DMS79 (cell line): ENCODE results near the gene DPEP2.
"Not testable (repeated sequence)": the region's sequence is repeated elsewhere in the genome, so short reads cannot be mapped to it uniquely, and the experiment has no call there.

Source experiments
- DNase-seq: peaks from one replicate; lab custom pipeline; 2025; lab: John Stamatoyannopoulos, UW

The DPEP2 gene

DNA sequence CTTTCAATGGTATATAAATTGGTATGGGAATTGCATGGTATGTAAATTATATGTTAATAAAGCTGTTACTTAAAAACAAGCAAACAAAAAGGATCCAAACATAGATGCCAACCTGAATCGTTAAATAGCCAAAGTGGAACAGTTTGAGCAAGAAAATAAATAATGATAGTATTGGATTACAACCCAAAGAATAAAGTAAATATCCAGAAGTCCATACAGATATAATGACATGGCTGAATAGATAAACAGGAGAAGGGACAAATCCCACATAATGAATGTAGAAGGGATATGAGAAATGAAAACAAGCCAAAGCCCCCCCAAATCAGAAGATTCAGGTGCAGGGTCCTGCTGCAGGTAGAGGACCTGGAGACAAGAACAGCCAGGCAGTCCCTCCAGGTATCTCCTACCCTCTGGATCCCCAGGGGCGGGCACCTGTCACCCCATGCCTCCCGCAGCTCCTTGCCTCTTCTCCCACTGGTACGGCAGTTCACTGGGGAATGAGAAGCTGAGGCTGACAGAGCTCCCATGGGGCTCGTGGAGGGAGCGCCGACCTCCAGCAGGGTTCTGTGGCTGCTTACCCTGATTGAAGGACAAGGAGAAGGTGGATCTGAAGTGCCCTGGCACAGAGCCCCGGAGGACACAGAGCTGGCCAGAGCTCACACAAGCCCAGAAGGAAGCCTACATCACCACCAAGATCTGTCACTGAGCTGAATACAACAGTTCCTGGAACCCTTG lies 45.5 kb downstream of the DPEP2 start:
- DNase-seq, result no peak

DNA sequence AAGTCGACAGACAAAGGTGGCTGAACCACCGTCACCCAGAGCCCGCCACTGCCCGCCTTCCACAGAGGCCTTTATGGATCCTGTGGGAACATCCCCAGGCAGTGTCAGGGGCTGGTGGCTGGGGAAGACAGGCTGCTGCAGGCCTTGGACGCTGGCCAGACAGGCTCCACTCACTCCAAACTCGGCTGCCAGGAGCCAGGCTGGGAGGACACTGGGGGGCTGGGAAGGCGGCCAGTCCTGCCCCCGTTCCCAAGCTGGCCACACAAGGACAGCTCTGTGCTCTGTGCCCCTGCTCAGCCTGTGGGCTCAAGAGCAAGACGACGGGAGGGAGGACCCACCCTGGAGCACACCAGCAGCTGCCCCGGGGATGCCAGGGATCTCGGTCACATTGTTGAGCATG lies 47.8 kb downstream of the DPEP2 start:
- DNase-seq, result no peak

DNA sequence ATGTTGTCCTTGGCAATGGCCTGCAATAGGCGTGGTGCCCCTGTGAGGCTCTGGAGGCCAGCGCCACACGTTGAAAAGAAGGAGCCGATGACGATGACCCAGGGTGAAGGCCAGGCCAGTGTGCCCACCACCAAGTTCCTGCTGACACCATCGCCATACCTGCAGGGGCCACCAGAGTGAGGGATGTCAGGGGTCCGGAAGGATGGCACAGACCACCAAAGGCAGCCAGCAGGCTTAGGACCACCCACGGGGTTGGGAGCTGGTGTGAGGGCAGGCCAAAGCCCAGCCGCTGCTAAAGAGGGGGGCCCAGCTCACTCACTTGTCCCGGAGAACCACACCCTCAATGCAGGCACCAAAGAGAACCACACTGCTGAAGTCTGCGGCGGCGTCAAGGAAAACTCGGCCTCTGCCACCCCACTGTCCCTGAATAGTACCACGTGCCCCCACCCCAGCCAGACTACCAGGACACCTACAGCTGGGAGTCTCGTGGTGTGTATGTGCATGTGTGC lies 48.9 kb downstream of the DPEP2 start:
- DNase-seq, result no peak

DNA sequence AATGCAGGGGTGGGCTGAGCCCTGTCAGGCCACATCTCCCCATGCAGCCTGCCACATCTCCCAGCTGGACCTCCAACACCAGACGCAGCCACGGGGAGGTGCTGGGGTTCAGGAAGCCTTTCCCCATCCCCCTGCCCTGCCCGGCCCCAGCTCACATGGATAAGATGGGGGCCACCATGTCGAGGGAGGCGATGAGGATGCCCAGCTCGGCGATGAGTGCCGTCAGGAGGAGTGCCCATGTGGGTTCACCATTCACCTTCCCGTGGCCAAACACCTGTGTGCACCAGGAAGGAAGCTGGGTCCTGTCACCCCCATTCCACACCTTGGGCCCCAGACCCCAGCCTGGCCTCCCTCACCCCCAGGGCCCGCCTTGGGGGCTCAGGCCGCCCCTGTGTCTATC lies 49.6 kb downstream of the DPEP2 start:
- DNase-seq, result no peak

DNA sequence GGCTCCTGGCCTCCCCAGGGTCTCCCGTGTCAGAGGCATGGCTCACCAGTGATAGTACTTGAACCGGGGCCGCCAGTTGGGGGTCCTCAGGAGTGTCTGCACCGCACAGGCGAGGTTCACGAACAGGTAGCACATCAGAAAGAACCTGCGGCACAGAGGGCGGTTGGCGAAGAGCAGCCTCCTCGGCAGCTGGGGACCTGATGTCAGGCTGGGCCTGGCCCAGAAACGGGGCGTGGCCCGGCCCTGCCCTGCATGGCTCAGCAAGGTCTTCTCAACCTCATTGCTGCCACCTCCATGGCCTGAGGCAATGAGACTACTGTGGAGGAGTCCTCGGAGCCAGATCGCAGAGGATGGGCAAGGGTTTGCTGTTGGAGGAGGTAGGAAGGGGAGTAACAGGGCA lies 51.3 kb downstream of the DPEP2 start:
- no peak for DNase-seq

DNA sequence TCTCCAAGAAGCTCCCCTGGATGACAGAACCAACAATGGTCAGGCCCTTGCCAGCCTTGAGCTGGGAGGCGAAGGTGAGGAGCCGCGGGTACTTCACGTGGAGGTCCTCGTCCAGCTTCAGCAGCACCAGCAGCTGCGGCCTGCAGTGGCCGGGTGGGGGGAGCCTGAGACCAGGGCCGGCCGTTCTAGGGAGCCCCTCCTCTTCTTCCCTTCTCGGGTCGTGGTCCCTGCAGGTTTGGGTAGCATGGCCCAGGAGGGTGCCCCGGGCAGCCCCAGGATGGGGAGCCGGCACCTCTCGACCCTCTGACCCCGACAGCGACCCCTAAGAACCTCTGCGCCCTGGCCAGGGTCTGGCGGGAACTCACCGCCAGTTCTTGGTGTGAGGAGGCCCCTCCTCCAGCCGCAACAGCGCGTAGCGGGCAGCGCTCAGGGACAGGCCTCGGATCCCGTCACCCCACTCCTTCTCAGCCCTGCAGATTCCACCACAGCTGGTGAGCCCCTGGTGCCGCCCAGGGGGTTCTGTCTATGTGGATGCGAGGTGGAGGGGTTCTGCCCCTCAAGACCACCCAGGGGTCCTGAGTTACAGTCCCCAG lies 52.2 kb downstream of the DPEP2 start:
- DNase-seq, result no peak

DNA sequence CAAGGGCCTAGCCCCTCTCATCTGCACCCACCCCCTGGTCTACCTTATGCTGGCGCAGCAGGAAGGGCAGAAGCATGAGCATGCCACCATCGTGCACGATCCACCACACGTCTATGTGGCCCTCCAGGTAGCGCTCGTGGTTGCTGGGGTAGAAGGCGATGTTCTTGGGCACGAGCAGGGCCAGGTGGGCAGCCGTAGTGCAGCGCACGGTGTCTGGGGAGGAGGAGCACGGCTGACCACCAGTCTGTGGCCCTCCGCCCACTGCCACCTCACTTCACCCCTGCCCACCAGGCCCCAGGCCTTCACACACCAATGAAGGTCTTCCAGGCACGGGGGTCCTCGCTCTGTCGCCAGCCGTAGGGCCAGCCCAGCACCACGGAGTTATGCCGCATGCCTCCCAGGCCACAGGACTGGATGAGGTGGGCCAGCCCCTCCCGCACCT lies 53.1 kb downstream of the DPEP2 start:
- no peak for DNase-seq

DNA sequence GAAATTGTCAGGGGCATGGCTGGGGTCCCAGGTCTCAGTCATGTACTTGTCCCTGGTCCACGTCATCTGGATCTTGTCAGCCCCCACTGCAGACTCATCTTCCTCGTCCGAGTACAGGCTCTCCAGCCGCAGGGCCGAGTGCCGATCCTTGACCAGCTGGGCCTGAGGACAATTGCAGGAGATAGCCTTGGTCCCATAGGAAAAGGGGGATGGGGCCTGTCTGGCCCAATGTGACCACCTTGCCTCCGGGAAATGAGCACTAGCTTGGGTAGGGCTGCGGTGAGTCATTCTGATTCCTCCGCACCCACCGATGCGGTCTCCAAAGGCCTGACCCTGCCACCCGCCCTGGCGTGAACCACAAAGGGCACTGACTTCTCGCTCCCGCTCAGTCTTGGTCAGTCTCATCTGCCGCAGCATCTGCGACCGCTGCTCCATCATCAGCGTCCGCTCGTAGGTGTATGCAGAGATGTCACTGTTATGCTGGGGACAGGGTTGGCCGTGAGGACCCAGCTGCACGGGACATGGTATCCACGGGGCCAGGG lies 53.8 kb downstream of the DPEP2 start:
- no peak for DNase-seq

DNA sequence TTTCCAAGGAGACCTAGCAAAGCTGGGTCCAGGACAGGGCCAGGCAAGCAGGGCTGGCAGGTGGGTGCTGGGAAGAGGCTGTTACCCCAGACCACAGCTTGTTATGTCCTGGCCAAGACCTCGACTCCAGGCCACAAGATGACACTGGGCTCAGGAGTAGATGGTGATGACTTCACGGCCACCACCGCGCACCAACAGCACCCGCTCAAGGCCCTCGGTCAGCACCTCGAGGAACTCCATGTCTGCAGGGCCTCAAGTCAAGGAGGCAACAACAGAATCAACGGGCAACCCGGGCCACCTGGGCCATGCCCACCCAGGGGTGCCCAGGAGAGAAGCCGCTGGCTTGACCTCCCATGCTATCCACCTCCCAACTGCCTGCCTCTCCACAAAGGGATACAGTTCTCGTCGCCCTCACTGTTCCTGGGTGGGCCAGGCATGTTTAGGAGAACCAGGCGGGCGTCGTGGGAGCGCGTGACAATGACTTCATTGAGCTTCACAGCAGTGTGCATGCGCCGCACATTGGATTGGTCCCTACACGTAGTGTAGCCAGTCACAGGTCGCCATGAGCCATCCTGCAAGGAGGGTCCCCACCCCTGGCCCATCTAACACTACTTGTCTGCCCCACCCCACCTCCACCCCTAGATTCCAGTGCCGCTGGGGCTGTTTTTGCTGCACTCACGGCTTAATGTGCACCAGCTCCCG lies 54.4 kb downstream of the DPEP2 start:
- no peak for DNase-seq

DNA sequence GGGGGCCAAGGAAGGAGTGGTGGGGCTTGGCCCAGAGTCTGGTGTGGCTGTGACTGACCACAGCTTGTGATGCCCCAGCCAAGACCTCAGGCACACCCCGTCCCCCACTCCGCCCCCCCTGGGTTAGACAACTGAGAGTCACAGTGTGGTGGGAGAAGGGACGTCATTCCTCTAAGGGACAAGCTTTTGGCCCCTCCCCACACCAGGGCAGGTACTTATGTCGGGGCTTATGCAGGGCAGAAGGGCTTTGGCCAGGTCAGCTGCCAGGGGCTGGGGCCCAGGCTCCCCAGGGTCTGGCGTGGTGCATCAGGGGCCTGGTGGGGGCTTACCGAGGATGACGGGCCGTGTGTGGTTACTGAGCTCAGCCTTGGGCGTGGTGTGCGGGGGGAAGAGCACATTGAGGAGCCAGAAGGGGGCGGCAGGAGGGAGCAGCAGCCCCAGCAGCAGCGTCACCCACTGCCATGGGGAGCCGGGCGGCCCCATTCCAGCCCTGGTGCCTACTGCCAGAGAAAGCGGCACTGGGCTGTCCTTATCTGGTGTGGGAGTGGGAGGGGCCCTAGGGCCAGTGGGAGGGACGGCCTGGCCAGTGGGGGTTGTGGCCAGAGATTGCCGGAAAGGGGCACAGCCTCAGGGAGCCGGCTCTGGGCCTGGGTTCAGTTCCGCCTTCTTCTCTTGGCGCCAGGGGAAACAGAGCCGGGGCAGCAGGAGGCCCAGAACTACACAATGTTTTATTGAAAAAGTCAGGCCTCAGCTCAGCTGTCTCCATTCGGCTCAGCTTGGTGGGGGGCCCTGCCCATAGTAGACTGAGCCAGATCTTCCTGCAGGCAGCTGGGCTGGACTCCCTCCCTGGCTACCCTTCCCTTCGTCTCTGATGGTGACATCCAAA lies 55.4 kb downstream of the DPEP2 start, which contains the start of gene LCAT:
Gene LCAT (minus strand): TSS at position 502 of the 886 bp plus-strand sequence. CDS start 19 bp downstream, at position 483.
- no peak for DNase-seq

DNA sequence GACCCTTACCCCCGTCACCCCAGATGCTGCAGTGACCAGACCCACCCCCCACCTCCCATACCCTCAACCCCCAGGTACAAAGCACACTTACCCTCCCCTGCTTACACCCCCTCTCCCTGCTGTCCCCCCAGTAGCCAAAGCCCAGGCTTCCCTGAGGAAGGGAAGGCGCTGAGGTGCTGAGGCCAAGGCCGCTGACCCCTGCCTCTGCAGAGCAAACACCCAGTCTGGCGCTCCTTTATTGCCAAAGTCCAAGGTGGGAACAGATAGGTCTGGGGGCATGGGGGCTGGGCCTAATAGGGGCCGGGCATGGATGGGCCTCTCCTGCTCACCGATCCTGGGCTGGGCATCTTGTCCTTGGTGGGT lies 56.0 kb downstream of the DPEP2 start:
- DNase-seq, result no peak

DNA sequence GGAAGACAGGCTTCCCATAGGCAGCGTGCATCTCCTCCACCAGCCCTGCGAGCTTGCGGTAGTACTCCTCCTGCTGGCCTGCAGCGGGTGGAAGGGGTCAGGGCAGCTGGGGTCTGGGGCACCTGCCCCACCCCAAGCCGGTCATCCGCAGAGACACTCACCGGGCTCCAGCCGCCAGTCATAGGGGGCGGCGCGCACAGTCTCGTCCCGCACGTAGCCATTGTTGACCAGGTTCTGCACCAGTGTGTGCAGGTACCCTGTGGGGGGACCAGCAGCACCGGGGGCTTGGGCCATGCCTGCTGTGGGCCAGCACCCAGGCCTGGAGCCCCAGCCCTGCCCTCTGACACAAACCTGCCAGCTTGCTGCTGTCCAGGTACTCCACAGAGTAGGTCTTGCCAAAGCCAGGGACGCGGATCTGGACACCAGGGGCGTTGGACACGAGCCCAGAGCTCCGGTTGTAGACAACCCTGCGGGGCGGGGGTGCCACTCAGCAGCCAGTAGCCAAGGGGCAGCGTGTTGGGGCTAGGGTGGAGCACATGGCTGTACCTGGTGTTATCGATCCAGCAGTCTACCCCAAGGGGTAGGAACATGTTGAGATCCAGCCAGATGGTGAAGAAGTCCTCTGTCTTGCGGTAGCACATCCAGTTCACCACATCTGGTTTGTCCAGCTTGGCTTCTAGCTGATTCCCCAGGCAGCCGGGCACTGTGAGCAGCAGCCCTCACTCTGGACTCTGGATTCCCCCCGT lies 56.6 kb downstream of the DPEP2 start:
- DNase-seq, result no peak

DNA sequence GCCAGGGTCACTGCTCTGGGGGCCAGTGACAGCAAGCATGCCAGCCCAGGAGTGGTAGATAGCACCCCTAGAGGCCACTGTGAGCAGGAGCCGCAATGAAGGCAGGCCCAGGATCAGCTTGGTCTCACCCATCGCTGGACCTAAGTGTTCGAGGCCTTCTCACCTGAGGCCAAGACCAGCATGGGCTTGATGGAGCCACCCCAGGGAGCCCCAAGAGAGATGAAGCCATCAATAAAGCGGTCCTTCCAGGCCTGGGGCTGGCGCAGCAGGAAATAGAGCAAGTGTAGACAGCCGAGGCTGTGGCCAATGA lies 57.1 kb downstream of the DPEP2 start:
- DNase-seq, result no peak

DNA sequence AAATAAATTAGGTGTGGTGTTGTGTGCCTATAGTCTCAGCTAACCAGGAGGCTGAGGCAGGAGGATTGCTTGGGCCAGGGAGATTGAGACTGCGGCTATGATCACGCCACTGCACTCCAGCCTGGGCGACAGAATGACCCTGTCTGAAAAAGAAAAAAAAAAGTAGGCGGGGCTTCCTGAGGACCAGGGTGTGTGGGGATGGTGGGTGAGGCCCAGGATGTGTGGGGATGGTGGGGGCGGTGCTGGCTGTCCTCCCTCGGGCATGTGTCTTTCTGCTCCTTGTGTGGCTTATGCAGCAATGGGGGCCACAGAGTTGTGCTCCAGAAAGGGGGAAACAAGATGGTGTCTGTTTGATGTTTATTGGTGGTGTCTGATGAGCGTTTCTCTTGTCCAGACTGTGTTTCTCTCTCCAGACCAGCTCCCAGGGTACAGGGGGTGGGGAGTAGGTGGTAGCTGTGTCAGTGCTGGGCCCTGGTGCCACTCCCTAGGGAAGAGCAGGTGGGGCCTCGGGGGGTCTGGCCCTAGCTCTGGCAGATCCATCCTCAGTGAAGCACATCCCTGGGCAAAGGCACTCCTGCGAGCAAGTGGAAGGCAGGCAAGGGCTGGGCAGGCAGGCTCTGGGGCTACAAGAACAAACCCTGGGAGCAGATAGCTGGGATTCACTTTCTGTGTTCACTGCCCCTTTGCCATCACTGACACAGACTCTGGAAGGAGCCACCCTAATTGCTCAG lies 57.6 kb downstream of the DPEP2 start:
- DNase-seq, result no peak

DNA sequence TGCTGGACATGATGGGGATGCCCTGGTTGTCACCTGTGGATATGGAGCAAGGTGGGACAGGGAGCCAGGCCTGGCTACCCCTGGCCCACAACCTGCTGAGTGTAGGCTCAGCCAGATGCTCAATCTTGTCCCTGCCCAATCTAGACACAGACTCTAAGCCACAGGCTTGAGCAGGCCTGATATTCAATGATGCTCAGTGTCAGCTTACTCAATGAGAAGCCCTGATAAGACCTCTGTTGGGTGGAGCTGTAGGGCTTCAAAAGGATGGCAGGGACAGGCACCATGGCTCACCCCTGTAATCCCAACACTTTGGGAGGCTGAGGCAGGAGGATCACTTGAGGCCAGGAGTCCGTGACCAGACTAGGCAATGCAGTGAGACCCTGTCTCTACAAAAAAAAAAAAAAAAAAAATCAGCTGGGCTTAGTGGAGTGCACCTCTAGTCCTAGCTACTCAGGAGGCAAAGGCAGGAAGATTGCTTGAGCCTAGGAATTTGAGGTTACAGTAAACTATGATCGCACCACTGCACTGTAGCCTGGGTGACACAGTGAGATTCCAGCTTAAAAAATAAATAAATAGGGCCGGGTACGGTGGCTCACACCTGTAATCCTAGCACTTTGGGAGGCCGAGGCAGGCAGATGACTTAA lies 58.7 kb downstream of the DPEP2 start:
- DNase-seq, result no peak

DNA sequence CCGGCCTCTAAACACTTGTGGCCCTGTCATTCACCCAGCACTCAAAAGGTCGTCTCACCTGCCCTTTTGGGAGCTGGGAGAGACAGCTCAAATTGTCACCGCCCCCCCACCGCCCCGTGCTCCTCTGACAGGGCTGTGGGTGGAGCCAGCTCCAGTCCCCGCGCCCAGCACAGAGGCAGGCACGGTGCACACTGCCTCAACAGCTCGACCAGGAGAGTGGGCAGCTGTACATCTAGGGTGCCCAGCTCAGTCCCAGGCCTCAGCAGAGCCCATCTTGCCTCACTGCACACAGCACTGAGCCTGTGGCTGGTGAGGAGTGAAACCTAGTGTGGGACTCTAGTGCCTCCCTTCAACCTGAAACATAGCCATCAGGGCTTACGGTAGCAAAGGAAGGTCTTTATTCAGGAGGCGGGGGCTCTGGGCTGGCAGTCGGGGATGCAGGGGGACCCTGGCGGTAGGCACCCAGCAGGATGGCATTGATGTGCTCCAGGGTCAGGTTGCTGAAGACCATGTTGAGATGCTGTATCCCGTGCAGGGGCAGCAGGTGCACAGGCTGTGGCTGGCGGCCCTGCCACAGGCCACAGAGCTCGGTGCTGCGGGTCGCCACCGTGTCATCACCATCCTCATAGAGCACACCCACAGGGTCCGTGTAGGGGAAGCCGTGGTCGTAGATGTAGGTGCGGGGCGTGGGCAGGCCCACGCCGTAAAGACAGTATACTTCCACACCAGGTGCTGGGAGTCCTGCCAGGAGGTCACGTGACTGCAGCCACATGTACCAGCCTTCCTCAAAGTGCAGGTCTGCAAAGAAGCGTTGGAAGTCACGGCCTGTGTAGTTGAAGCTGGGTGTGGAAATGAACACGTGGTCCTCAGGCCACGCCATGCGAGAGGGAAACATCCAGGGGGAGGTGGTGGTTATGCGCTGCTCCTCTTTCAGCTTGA lies 59.5 kb downstream of the DPEP2 start:
- DNase-seq, result no peak

DNA sequence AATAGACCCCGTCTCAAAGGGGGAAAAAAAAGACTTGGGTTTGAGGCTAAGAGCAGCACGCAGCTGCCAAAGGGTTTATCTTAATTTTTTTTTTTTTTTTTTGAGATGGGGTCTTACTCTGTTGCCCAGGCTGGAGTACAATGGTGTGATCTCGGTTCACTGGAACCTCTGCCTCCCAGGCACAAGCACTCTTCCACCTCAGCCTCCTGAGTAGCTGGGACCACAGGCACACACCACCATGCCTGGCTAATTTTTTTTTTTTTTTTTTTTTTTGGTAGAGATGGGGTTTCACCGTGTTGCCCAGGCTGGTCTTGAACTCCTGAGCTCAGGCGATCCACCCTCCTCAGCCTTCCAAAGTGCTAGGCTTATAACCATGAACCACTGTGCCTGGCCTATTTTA lies 61.6 kb downstream of the DPEP2 start:
- not testable (repeated sequence) for DNase-seq
